GM18861 (cell line): Measurements from ENCODE around the gene KCTD19.

Experiments
- ATAC-seq: cut with Tn5 transposase; IDR thresholded peaks from one replicate; pipeline ENCODE4 v1.9.1; 2021; ENCODE audit not compliant: unreplicated experiment

KCTD19 gene

GRCh38 chr16:67260426-67261063, 66.0 kb downstream of the KCTD19 start:
- no peak for ATAC-seq

GRCh38 chr16:67259705-67260104, 66.8 kb downstream of the KCTD19 start:
- no peak for ATAC-seq

GRCh38 chr16:67258161-67258835, 68.2 kb downstream of the KCTD19 start:
- no peak for ATAC-seq

- ATAC-seq = no peak
Observed at GRCh38 chr16:67257486-67258160, 68.9 kb downstream of the KCTD19 start.

- no peak for ATAC-seq
Observed at GRCh38 chr16:67256701-67257230, 69.8 kb downstream of the KCTD19 start.

- ATAC-seq = no peak
Observed at GRCh38 chr16:67255553-67256221, 70.9 kb downstream of the KCTD19 start.

GRCh38 chr16:67254801-67255552, 71.6 kb downstream of the KCTD19 start:
- no peak for ATAC-seq

- no peak for ATAC-seq
Observed at GRCh38 chr16:67252609-67253497, 73.7 kb downstream of the KCTD19 start.

- ATAC-seq = no peak
Observed at GRCh38 chr16:67250045-67250327, 76.6 kb downstream of the KCTD19 start.

GRCh38 chr16:67249178-67250044, 77.1 kb downstream of the KCTD19 start:
- ATAC-seq = no peak

- ATAC-seq = no peak
Observed at GRCh38 chr16:67248401-67249177, 78.0 kb downstream of the KCTD19 start, which contains the start of gene SLC9A5. TSS of gene SLC9A5 (plus strand) at chr16:67248979. CDS start at chr16:67249015, 36 bp downstream.

- no peak for ATAC-seq
Observed at GRCh38 chr16:67248073-67248400, 78.5 kb downstream of the KCTD19 start.

GRCh38 chr16:67247192-67248072, 79.1 kb downstream of the KCTD19 start, which contains the start of gene FHOD1:
TSS of gene FHOD1 (minus strand) at chr16:67247481. CDS start at chr16:67247410, 71 bp downstream.
- ATAC-seq = peak; percentile 40

GRCh38 chr16:67246756-67247191, 79.8 kb downstream of the KCTD19 start:
- ATAC-seq = no peak

- no peak for ATAC-seq
Observed at GRCh38 chr16:67246081-67246755, 80.3 kb downstream of the KCTD19 start.

GRCh38 chr16:67245674-67246080, 80.9 kb downstream of the KCTD19 start:
- ATAC-seq = no peak
